ENCODE data around the gene ADK.

The ADK gene

DNA sequence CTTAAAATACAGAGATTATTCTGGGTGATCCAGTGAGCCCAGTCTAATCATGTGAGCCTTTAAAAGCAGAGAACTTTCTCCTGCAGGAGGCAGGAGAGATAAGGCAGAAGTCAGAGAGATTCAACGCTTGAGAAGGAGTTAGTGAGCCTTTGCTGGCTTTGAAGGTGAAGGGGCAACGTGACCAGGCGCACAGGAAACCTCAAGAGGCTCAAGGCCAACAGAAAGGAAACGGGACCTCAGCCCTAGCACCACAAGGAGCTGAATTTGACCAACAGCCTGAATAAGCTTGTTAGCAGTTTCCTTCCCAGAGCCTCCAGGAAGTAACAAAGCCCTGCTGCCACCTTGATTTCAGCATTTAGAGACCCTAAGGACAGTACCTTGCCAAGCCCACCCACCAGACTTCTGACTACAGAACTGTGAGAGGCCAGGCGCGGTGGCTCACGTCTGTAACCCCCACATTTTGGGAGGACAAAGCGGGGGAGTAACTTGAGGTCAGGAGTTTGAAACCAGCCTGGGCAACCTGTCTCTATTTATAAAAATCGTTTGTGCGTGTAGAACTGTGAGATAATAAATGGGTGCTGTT lies 588.1 kb downstream of the ADK start:
- no peak for FAIRE-seq
- TF ChIP-seq, protein P1, sequence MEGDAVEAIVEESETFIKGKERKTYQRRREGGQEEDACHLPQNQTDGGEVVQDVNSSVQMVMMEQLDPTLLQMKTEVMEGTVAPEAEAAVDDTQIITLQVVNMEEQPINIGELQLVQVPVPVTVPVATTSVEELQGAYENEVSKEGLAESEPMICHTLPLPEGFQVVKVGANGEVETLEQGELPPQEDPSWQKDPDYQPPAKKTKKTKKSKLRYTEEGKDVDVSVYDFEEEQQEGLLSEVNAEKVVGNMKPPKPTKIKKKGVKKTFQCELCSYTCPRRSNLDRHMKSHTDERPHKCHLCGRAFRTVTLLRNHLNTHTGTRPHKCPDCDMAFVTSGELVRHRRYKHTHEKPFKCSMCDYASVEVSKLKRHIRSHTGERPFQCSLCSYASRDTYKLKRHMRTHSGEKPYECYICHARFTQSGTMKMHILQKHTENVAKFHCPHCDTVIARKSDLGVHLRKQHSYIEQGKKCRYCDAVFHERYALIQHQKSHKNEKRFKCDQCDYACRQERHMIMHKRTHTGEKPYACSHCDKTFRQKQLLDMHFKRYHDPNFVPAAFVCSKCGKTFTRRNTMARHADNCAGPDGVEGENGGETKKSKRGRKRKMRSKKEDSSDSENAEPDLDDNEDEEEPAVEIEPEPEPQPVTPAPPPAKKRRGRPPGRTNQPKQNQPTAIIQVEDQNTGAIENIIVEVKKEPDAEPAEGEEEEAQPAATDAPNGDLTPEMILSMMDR (IDR thresholded peaks at IDR 0.05; ENCODE audit: insufficient read depth, missing control alignments): no peak
- no peak for DNase-seq (ENCODE audit: insufficient read length, low spot score)

DNA sequence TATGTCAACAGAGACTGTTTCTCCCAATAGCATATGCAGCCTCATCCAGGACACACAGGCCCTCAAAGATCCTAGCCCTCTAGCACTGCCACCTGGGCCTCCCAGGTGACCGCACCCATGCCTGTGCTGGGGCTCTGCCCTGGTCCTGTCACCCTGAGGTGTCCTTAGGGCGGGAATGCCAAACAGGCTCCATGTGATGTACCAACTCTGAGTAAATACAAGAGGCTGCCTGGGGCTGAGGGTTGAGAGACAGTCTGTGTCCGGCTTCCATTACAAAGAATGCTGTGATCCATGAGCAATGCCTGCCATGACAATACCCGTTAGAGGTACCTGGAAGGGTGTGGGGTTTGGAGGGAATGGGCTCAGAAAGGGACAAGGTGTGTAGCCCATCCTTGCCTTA lies 592.4 kb downstream of the ADK start:
- DNase-seq (ENCODE audit: insufficient read length, low spot score) (no peak), FAIRE-seq (no peak)
- TF ChIP-seq, protein P1 (IDR thresholded peaks at IDR 0.05; ENCODE audit: insufficient read depth, missing control alignments): no peak

DNA sequence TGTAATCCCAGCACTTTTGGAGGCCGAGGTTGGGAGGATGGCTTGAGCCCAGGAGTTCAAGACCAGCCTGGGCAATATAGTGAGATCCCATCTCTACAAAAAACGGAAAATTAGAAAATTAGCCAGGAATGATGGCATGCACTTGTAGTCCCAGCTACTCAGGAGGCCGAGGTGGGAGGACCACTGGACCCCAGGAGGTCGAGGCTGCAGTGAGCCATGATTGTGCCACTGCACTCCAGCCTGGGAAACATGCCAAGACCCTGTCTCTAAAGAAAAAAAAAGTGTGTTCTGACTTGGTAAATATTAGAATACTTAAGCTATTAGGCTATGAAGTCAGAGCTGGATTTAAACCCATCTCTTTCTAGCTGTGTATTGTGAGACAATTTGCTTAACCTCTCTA lies 594.4 kb downstream of the ADK start:
- TF ChIP-seq, protein P1 (IDR thresholded peaks at IDR 0.05; ENCODE audit: insufficient read depth, missing control alignments): no peak
- no peak for DNase-seq (ENCODE audit: insufficient read length, low spot score)
- no peak for FAIRE-seq

DNA sequence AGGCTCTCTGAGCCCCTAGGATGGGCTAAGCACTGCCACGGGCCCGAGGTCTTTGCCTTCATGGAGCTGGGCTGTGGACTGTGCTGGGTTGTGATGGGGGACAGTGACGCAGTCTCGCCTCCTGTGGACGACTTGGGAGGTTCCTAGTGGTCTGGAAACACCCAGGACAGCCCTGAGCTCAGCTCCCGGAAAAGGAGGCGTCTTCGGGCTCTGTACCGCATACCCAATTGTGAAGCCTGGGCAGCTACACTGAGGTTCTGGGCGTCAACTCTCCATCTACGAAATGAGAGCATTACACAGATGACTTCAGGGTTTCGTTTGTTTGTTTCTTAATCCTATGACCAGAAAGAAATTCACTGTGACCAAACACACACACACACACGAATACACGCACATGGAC lies 595.8 kb downstream of the ADK start:
- DNase-seq (ENCODE audit: insufficient read length, low spot score) (no peak), FAIRE-seq (no peak)
- TF ChIP-seq, protein P1 (IDR thresholded peaks at IDR 0.05; ENCODE audit: insufficient read depth, missing control alignments): no peak

DNA sequence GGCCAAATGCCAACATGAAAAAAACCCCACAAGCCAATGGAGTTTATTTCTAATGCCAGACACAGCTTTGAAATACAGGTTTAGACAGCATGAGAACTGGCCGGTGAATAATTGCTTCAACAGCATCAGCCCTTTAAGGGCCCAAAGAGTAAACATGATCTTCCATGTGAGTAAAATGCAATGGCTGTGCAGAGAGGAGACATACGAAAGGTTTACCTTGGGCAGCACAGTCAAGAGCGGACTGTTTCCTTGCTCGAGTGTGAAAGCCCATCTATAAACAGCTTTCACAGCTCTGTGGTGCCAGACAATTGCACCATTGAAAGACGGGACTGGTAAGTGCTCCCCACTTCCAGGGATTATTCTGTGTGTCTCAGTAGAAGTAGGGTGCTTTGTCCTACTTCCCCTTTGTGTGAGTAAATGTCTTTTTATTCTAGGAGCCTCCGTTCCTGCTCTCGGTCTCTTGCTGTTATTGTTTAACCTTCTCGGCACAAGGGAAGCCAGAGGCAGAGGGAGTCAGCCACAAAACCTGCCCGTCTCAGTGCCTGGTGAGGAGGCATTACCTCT lies 597.5 kb downstream of the ADK start:
- DNase-seq (ENCODE audit: insufficient read length, low spot score): no peak
- no peak for FAIRE-seq
- TF ChIP-seq, protein P1 (IDR thresholded peaks at IDR 0.05; ENCODE audit: insufficient read depth, missing control alignments): no peak

DNA sequence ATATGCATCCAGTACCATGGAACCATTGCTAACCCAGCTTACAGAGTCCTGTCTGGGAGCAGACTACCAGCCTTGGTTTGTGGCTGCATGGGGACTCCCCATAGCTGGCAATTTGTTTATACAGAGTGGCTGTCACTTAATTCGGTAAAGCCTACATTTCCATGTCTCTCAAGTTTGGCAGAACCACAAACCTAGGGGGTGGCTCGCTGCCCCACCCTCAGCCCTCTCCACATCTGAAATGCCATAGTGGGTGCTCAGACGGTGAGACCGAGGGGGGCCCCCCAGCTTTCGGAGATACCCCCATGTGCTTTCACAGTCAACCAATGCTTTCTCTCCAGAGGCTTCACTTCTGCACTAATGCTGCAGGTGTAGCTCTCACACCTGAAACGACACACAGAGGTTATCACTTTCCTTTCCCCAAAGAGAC lies 599.8 kb downstream of the ADK start:
- no peak for FAIRE-seq
- no peak for DNase-seq (ENCODE audit: insufficient read length, low spot score)
- TF ChIP-seq, protein P1 (IDR thresholded peaks at IDR 0.05; ENCODE audit: insufficient read depth, missing control alignments): no peak

DNA sequence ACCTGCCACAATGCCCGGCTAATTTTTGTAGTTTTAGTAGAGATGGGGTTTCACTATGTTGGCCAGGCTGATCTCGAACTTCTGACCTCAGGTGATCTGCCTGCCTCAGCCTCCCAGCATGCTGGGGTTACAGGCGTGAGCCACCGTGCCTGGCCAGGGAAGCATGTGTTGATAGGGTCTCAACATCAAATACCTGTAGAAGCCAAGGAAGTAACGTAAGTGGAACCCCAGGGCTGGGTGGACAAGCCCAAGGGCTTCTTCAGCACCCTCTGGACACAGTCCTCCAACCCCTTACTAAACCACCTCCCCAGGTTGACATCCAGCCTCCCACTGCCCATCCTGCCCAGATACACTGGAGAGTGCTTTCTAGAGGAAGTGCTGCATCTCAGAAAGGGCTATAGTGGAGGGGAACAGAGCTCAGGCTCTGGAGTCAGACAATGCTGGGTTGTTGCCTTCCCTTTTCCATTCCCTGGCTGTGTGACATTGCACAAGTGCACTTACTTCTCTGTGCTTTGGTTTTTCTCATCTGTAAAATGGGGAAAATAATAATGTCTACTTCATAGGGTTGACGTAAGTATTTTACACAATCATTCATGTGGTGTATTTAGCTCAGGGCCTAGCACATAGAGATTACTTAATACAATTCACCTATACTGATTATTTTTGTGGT lies 601.5 kb downstream of the ADK start:
- FAIRE-seq: no peak
- TF ChIP-seq, protein P1 (IDR thresholded peaks at IDR 0.05; ENCODE audit: insufficient read depth, missing control alignments): no peak
- no peak for DNase-seq (ENCODE audit: insufficient read length, low spot score)
